ENCODE results near the gene ABCC5.
A peak's percentile ranks its signal among the peaks of the same experiment; 100 is the strongest.
"Not testable (repeated sequence)": the region's sequence is repeated elsewhere in the genome, so short reads cannot be mapped to it uniquely, and the experiment has no call there.

Gene ABCC5

DNA sequence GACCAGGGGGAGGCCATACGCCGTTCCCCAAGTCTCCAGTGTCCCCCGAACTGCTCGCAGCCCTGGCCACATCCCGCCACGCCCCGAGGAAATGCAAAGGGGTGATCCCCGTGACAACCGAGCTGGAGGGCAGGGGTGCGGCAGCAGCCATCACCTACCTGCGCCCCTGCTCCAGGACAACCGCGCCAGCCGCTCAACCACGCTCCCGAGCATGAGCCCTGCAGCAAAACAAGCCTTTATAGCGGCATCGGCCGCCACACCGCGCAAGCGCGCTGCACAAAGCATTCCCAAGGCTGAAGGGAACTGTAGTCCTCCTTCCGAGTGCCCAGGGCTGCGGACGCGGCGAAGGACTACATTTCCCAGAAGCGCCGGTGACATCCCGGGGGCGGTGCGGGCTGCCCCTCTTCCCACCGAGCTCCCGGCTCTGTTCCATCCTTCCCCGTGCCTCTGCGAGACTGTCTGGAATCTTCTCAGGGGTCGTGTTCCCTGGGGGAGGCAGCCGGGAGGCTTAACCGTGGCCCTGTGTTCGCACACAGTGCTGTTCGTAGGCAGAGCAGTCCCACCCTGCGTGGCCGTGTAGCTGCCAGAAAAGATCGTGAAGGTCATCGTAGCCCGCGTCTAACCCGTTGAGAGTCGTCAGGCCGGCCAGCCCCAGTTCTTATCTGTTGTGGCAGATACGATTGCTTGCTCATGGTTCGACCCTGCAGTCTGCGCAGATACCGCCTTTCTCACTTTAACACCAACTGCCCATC, at the start of gene ABCC5:
Gene ABCC5, minus strand, starts transcription at position 213 of the 752 bp plus-strand sequence. CDS start 3,492 bp downstream, outside the sequence.
- DNase-seq (ENCODE audit: low read depth): peak; percentile 66

DNA sequence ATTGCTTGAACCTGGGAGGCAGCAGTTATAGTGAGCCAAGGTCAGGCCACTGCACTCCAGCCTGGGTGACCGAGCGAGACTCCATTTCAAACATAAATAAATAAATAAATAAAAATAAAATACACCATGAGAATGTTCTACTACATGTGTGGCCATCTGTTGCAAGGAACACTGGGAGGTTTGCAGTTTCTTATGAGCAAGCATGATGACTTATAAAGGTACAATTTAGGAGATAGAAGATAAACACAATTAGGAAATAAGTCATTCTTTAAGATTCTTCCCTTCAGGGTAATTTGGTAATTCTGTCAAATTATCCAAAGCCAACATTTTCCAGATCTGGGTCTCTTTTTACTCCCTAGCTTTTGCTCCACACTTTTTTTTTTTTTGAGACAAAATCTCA, 48.5 kb upstream of the ABCC5 start:
- no peak for DNase-seq (ENCODE audit: low read depth)

DNA sequence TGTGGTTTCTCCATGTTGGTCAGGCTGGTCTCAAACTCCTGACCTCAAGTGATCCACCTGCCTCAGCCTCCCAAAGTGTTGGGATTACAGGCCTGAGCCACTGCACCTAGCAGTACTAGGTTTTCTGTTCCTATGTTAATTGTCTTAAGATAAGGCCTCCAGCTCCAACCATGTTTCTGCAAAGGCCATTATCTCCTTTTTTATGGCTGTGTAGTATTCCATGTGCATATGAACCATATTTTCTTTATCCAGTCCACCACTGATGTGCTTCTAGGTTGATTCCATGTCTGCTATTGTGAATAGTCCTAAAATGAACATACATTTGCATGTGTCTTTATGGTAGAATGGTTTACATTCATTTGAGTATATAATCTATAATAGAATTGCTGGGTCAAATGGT, 45.0 kb upstream of the ABCC5 start:
- DNase-seq (ENCODE audit: low read depth): no peak

DNA sequence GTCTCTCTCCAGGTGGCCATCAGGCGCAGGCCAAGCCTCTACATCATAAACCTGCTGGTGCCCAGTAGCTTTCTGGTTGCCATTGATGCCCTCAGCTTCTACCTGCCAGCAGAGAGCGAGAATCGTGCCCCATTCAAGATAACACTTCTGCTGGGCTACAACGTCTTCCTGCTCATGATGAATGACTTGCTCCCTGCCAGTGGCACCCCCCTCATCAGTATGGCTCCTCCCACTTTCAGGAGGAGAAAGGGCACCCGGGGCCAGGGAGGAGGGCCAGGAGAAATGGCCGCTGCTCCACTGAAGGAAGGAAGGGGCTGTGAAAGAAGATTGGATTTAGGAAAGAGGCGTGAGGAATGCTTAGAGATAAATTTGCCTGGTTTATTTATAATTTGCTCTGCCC, 41.7 kb upstream of the ABCC5 start:
- DNase-seq (ENCODE audit: low read depth): no peak

DNA sequence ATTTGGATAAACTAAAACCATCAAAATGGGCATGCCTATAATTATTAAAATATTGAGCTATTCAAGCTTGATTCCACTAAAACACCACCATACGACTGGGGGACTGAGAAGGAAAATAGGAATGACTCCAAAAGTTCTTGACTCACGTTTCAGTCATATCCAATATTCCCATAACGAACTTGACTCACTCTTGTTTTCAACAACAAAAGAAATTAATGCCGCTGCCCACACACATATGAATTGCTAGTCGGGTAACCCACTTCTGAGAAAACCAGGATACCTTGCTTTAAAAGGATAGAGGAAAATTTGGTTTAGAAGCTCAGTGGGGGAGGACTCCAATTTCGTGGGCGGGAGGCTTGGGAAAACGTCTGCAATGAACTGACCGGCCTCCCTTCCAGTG, 40.3 kb upstream of the ABCC5 start:
- no peak for DNase-seq (ENCODE audit: low read depth)

DNA sequence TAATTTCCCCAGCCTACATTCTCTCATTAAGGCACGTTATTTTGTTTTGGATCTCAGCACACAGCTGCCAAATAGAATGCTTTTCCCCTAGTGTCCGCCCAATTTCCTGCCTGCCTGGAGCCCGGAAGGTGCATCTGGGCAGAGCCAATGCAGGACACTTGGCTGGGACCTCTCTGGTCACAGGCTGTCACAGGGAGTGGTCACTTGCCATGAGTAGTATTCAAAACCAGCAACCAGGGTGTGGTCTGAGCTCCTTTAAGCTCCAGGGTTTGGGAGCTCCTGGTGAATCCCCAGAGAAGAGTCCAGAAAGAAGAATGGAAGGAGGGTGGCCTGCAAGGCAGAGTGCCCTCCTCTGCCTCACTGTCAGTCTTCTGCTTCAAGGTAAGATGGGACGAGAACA, 35.1 kb upstream of the ABCC5 start, which contains the start of gene HTR3C:
Gene HTR3C, plus strand, starts transcription at position 281 of the 400 bp plus-strand sequence. Its CDS starts 34 bp downstream, at position 315.
- DNase-seq (ENCODE audit: low read depth): no peak

DNA sequence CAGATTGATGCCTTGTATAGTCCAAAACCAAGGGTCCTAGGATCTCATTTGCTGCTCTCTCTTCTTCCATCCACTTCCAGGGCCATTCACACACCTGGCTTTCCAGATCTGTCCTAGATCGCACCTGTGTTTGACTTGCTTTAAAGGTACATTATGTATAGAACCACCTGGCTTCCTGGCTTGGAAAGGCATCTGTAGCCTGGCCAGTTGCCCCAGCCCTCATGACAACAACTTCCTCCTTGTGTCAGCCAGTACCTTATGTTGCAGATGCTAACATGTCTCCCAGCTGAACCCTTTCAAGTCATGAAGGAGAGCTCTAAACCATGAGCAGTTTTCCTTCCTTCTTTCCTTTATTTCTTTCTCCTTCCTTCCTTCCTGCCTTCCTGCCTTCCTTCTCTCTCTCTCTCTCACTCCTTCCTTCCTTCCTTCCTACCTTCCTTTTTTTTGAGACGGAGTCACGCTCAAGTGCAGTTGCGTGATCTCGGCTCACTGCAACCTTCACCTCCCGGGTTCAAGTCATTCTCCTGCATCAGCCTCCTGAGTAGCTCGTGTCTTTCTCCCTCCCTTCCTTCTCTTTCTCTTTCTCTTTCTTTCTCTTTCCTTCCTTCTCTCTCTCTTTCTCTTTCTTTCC, 32.6 kb upstream of the ABCC5 start:
- no peak for DNase-seq (ENCODE audit: low read depth)

DNA sequence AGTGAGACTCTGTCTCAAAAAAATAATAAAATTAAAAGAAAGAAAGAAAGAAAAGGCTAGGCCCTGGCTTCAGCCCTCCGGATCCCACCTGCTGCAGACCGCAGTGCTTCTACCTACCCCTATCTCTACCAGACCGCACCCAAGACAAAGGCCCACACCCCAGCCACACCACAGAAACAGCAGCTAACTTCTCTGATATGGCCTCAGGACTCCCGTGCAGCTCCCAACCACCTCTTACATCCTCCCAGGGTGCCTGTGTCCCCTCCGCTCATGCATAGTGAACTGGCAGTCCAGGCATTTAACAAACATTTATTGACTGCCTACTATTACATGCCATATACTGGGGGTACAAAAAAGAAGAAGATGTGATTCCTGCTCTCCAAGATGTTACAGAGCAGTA, 28.3 kb upstream of the ABCC5 start:
- DNase-seq (ENCODE audit: low read depth): no peak

DNA sequence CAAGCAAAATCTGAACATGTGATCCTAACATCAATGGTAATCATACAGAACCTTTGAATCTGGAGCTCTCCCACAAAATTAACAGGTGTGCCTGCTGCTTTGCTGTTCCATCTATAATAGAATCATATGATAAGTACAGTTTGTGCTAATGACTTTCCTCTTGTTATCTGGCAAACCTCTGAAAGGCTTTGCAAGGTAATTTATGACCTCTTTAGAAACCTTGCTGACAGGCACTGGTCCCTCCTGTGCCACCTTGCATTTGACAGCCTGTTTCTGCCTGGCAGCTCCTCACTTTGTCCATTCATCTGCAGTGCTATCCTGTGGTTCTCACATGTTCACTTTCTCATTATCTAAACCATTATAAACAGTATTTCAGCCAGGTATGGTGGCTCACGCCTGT, 24.9 kb upstream of the ABCC5 start:
- DNase-seq (ENCODE audit: low read depth): no peak

DNA sequence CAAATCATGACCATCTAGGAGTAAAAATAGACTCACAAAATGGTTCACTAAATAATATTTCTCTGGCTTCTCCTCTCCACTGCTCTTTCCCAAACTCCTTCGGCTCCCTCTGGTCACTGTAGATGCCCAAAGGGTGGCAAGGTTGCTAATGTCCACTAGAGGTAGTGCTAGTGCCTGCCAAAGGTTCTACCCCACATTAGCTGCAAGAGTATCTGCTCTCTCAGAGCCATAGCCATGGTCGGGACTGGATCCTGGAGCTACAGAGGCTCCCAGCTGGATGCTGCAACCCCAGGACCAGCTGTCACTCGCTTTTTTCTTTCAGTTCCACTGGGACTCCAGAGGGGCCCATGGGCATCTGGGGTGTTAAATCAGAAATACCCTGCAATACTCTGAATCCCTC, 22.3 kb upstream of the ABCC5 start:
- DNase-seq (ENCODE audit: low read depth): no peak

DNA sequence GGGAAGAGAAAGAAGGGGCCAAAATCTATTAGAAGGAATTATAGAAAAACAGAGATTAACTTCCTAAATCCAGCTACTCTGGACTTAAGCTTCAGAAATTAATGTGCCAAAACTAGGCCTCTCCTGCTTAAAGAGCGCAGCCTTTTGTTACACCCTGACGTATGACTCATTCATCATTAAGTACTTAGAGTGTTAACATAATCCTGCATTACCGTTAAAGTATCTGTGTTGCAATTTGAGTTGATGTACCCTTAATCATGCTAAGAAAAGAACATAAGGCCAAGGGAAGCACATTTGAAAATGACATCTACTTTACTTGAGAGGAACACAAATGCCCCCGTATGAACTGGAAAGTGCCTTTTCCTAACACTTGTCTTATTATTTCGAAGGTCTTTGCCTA, 21.7 kb upstream of the ABCC5 start:
- DNase-seq (ENCODE audit: low read depth): no peak

DNA sequence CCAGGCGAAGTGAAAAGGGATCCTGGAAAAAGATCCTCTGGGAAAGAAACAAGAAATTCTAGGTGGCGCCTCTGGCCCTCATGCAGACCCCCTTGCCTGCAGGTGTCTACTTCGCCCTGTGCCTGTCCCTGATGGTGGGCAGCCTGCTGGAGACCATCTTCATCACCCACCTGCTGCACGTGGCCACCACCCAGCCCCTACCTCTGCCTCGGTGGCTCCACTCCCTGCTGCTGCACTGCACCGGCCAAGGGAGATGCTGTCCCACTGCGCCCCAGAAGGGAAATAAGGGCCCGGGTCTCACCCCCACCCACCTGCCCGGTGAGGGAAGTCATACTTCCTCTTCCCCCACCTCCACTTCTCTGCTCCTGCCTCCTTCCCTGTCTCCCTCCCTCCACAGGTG, 20.6 kb upstream of the ABCC5 start:
- DNase-seq (ENCODE audit: low read depth): not testable (repeated sequence)

DNA sequence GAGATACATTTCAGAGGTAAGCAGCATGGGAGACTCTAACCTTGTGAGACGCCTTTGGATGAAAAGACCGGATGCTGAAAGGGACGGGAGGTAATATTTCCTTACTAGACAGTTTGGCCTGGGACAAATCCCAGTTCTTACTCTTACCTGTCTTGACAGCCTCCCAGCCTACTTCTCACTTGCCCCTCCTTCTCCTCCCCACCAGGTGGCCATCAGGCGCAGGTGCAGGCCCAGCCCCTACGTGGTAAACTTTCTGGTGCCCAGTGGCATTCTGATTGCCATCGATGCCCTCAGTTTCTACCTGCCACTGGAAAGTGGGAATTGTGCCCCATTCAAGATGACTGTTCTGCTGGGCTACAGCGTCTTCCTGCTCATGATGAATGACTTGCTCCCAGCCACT, 20.1 kb upstream of the ABCC5 start:
- no peak for DNase-seq (ENCODE audit: low read depth)

DNA sequence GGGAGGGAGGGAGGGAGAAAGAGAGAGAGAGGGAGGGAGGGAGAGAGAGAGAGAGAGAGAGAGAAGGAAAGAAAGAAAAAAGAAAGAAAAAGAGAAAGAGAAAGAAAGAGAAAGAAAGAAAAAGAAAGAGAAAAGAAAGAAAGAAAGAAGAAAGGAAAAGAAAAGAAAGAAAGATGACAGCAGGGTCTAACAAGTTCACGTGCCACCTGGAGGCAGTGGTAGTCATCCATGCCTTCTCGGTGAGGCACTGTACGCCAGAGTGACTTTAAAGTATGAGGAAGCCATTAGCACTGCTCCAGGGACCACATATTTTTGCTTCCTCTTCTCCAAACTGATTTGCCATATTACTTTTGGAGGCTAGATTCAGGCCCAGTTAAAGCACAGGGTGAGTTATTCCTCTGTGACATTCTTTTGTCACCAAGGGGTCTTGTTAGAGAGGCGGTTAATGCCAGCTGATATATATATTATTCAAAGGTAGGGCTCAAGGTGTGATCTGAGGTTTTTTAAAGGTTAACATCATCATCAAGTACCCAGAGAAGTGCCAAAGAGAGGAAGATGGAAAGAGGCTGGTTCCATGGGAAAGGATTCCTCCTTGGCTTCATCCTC, 13.6 kb upstream of the ABCC5 start, which contains the start of gene HTR3D:
Gene HTR3D, plus strand, starts transcription at position 556 of the 606 bp plus-strand sequence. Its CDS starts 0 bp downstream, at position 556.
- no peak for DNase-seq (ENCODE audit: low read depth)

DNA sequence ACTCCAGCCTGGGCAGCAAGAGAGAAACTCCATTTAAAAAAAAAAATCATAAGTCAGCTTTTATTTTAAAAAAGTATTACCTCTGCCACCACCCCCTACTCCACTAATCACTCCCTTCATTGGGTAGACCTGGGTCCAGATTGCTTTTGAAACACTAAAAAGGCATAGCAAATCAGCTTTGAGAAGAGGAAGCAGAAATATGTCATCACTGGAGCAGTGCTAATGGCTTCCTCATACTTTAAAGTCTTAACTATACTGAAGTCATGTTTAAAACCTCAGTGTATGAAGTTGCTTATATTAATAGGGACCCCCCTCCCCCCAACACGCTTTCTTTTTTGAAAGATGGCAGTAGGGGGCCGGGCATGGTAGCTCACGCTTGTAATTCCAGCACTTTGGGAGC, 12.9 kb upstream of the ABCC5 start:
- DNase-seq (ENCODE audit: low read depth): no peak

DNA sequence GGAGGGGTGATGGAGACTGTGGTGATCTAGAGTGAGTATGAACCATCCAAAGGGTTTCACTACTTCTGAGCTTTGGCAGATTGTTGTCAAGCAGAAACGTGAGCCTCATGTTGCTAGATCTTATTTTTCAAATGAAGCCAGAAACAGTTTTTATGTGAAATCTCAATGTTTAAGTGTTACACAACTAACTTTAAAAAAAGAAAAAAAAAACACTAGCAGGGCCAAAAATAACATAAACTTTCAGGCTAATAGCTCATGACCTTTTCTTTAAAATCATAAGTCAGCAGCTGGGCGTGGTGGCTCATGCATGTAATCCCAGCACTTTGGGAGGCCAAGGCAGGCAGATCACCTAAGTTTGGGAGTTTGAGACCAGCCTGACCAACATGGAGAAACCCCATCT, 11.8 kb upstream of the ABCC5 start:
- DNase-seq (ENCODE audit: low read depth): no peak

DNA sequence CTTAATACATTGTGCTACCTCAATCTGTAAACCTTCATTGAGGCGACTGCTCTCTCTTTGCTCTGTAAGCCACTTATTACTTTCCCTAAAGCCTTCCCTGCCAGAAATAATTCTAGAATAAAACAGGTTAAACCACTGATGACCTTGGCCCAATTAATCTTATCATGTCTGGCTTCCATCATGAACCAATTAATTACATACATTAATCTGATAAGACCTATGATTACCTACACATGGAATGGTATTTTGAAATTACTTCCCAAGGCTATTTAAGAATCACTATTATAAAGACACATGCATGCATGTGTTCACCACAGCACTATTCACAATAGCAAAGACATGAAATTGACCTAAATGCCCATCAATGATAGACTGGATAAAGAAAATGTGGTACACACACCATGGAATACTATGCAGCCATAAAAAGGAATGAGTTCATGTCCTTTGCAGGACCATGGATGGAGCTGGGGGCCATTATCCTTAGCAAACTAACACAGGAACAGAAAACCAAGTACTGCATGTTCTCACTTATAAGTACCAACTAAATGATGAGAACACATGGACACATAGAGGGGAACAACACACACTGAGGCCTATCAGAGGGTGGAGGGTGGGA, 10.7 kb upstream of the ABCC5 start:
- DNase-seq (ENCODE audit: low read depth): not testable (repeated sequence)

DNA sequence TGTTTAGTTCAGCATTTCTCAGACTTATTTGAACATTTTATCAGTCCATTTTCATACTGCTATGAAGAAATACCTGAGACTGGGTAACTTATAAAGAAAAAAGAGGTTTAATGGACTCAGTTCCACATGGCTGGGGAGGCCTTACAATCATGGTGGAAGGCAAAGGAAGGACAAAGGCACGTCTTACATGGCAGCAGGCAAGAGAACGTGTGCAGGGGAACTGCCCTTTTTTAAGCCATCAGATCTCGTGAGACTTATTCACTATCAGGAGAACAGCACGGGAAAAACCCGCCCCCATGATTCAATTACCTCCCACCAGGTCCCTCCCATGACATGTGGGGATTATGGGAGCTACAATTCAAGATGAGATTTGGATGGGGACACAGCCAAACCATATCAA, 7.6 kb upstream of the ABCC5 start:
- not testable (repeated sequence) for DNase-seq (ENCODE audit: low read depth)

DNA sequence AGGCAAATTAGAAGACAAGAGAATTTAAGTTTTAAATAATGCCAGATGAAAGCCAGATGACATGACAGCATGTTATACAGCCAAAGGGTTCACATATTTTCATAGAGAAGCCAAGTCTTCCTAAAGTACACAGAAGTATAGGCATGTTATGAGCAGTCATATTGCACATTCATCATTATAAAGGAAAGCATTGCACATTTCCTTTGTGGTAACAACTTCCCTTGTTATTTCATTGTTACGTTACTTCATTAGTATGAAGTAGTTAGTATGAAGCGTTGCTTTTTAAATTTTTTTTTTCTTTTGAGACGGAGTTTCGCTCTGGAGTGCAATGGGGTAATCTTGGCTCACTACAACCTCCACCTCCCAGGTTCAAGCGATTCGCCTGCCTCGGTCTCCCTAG, 4.6 kb upstream of the ABCC5 start:
- DNase-seq (ENCODE audit: low read depth): no peak

DNA sequence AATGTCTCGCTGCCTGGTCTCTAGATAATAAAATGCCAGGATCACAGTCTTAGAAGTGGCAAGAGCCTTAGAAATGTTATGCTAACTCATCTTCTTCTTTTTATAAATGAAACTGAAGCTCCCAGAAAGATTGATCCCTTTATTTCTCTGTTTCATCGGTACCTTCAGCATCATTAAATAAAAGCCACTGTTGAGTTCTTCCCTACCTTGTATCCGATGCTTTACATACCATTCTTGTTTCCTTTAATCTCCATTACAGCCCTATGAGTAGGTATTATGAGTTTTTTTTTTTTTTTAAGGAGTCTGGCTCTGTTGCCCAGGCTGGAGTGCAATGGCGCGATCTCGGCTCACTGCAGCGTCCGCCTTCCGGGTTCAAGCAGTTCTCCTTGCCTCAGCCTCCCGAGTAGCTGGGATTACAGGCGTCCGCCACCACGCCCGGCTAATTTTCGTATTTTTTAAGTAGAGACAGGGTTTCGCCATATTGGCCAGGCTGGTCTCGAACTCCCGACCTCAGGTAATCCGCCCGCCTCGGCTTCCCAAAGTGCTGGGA, 815 bp upstream of the ABCC5 start:
- DNase-seq (ENCODE audit: low read depth): no peak

DNA sequence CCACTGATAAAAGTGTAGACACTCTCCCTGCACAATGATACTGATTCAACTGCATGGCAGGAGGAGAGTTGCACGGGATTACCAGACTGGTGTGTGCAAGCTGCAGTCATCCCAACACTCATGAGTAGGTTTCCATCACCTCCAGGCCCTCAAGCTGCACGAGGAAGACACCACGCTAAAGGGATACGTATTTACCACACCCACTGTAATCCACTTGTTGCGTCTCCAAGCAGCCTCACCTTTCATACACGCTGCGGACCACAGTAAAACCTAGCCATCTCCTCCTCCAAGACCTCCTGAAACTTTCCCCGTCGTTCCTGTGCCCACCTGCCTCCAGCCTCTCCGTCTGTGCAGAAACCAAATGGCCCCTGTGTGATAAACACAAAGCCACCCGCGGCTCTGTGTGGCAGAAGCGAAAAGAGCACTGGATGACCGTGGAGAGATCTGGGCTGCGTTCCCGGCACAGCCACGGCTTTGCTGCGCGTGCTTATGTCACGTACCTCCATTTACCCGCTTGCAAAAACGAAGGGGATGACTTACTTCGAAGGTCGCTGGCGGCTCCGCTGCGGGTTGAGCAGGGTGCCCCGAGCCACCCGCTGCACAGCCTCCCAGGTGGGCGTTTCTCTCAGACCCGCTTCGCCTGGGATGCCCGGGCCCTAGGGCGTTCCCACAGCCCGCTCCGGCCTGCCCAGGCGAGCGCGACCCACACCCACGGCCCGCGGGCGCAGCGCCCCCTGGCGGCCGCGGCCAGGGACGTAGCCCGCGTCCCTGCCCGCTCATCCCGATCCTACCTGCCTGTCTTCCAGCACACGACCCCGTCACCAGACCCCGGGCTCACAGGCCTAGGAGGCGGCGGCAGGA, 643 bp downstream of the ABCC5 start:
- peak; percentile 3 for DNase-seq (ENCODE audit: low read depth)

Data from stimulated activated CD8-positive, alpha-beta memory T cell treated with anti-CD3 and anti-CD28 coated beads, Interleukin-15, amount 100 ng/mL, for 1 hour (primary cell).